Pancreas (tissue), 10 donors: ENCODE data around the gene EDN2. TPM values are rescaled to one million over a fixed set of nuclear protein-coding genes. Genes with fewer than 3 reads are reported as not detected.
A peak's percentile ranks its signal among the peaks of the same experiment; 100 is the strongest.

Experiments
- ATAC-seq, 4 donors: fragments of 200-7000 bp; cut with Tn5 transposase; one replicate each; pipeline versions ENCODE4 v1.8.0 to v1.9.1; 2020; ENCODE audit warnings: mild to moderate bottlenecking in 4 of 4, moderate library complexity in 4 of 4
- DNase-seq, 6 donors: peaks; one replicate each; pipeline ENCODE4 v3.0.0-alpha.2; 2020
- FAIRE-seq: peaks from 2 replicates; lab custom pipeline; 2012; peaks lifted over from hg19 to GRCh38; lab: Jason Lieb, UNC
- H3K27ac ChIP-seq, 4 donors: fragments of 200-600 bp; sonication (generic); 1 replicate in 3 of 4; 2 replicates in 1 of 4; pipeline versions ENCODE4 v1.5.0 to v1.8.0; 2020
- H3K27me3 ChIP-seq, 4 donors: fragments of 200-600 bp; one replicate each; pipeline ENCODE4 v1.8.0; 2021
- H3K36me3 ChIP-seq, 3 donors: fragments of 200-600 bp; sonication (generic) in 1 of 3; one replicate each; pipeline versions ENCODE4 v1.5.0 to v1.8.0; 2020 to 2021
- H3K4me1 ChIP-seq, 3 donors: fragments of 200-600 bp; one replicate each; pipeline ENCODE4 v1.8.0; 2021
- H3K4me3 ChIP-seq, 4 donors: fragments of 200-600 bp; sonication (generic) in 2 of 4; one replicate each; pipeline versions ENCODE4 v1.5.0 to v1.8.0; 2020 to 2021
- H3K9me3 ChIP-seq, 4 donors: fragments of 200-600 bp; one replicate each; pipeline ENCODE4 v1.8.0; 2021
- WGBS, 2 donors: extraction: QIAGEN DNeasy Blood & Tissue Kit; methylation state at CpG; one replicate each; pipeline ENCODE4 v1.1.7; 2013; 5-methylcytosine and 5-hydroxymethylcytosine counted together
- intact Hi-C, 3 donors: fragments of 100-400 bp; cut with DNase I; formaldehyde crosslinking; loops; one replicate each; pipeline versions ENCODE4 v1.11.1 to v1.14.2; 2022
- polyA plus RNA-seq, 2 donors: library from polyadenylated mRNA; stranded (reverse); fragments of 200-250 nt; gene quantifications; one replicate each; pipeline ENCODE4 v1.2.3, GENCODE V29; 2013
- total RNA-seq, 6 donors: library from RNA; stranded (reverse); fragmentation: NEBNext Ultra II Directional in 4 of 6; extraction: Animal tissue kit (Norgen Biotek cat#: 25700) in 4 of 6; gene quantifications; one replicate each; pipeline versions ENCODE4 v1.2.1 to v1.2.4, GENCODE V29; 2021 to 2023
- TF ChIP-seq, protein P1 (sequence below), 4 donors: fragments of 200-600 bp; sonication (generic) in 3 of 4; IDR thresholded peaks; one replicate each; pipeline versions ENCODE4 v1.5.0 to v1.8.0; 2021; ENCODE audit warnings: antibody characterized with exemption in 4 of 4
- donor health status: healthy with polysubstance abuse.
- donor health status: DM: no; HTN: no; CAD: no; lungs with moderate emphysema.
- donor health status: DM: no; HTN: no; CAD: no.
- donor health status: control.
- donor health status: control.
- donor health status: Bipolar disorder and iron deficiency.
- donor health status: DM: yes; HTN: yes; CAD: no.
- donor health status: DM: no; HTN: no; CAD: no.
- donor health status: DM: no; HTN: no; CAD: no.
- donor health status: DM: yes; HTN: yes; CAD: no.

Gene EDN2
- total and polyA plus RNA-seq, 8 donors: 1.2 to 8.3 (median 1.8) TPM

DNA sequence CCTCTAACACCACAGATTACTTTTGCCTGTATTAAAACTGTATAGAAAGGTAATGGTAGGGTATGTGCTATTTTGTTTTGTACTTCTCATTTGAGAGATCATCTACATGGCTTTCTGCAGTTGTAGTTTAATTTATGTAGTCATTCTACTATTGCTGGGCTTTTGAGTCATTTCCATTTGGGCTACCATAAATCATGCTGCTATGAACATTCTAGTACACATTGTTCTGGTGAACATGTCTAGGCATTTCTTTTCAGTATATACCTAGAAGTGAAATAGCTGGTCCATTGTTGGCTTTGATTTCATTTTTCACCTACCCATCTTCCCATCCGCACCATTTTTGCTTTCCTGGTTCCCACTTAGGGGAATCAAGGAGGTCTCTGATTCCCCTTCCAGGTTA lies 18.7 kb downstream of the EDN2 start:
- TF ChIP-seq, protein P1, sequence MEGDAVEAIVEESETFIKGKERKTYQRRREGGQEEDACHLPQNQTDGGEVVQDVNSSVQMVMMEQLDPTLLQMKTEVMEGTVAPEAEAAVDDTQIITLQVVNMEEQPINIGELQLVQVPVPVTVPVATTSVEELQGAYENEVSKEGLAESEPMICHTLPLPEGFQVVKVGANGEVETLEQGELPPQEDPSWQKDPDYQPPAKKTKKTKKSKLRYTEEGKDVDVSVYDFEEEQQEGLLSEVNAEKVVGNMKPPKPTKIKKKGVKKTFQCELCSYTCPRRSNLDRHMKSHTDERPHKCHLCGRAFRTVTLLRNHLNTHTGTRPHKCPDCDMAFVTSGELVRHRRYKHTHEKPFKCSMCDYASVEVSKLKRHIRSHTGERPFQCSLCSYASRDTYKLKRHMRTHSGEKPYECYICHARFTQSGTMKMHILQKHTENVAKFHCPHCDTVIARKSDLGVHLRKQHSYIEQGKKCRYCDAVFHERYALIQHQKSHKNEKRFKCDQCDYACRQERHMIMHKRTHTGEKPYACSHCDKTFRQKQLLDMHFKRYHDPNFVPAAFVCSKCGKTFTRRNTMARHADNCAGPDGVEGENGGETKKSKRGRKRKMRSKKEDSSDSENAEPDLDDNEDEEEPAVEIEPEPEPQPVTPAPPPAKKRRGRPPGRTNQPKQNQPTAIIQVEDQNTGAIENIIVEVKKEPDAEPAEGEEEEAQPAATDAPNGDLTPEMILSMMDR (IDR thresholded peaks at IDR 0.05): no peak
- H3K4me3 ChIP-seq: no peak overlapping the region
- FAIRE-seq: no peak
- no peak overlapping the region for H3K27ac ChIP-seq
- H3K4me1 ChIP-seq: peaks cover 10 to 19% (median 15%) of the 10 kb centered on the region in 3 donors
- WGBS, 2 donors: 94 to 100% methylated on average over 1 of the region's 1 CpG
- no peak for ATAC-seq
- intact Hi-C loops: no loop called here
- no peaks in the 10 kb centered on the region for H3K9me3 ChIP-seq
- DNase-seq: no peak
- no peaks in the 10 kb centered on the region for H3K36me3 ChIP-seq
- H3K27me3 ChIP-seq: no peaks in the 10 kb centered on the region

DNA sequence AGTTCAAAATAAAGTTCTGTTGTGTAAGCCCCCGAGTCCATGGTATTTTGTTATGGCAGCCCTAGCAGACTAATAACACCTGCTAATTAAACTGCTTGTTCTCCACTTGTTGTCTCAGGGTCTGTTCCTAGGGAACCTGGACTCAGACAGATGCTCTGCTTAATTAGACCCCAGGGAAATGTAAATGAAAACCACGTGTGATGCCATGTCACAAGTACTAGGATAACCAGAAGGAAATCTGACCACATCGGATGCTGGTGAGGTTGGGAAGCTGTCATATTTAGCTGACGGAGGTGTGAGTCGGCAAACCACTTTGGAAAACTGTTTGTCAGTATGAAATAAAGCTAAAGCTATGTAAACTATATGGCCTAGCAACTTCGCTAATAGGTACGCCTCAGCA lies 19.6 kb downstream of the EDN2 start:
- TF ChIP-seq, protein P1 (IDR thresholded peaks at IDR 0.05): no peak
- ATAC-seq (no peak), DNase-seq (no peak), FAIRE-seq (no peak)
- Histone ChIP-seq H3K36me3 (no peaks in the 10 kb centered on the region), H3K4me3 (no peak overlapping the region), H3K27me3 (no peaks in the 10 kb centered on the region), H3K27ac (no peak overlapping the region), H3K4me1 (peaks cover 10 to 19% (median 15%) of the 10 kb centered on the region in 3 donors), H3K9me3 (no peaks in the 10 kb centered on the region)
- intact Hi-C loops: no loop called here
- 91 to 92% methylated on average over 7 of the region's 7 CpGs for WGBS, 2 donors

DNA sequence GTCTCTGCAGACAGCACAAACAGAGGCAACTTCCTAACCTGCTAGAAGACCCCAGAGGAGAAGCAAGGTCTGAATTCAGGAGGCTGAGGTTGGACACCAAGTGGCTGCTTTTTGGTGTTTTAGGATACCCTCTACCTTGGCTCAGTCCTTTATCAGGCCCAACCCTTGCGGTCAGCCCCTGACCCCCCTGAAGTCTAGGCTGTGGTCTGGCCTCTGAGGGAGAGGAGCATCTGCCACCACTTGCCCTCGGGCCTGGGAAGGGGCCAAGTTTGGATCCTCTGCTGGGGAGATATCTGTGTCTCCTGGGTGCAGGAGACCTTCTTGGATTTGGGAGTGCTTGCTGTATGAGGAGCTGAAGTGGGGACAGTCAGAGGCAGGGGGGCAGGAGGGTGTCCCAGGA lies 21.0 kb downstream of the EDN2 start:
- Histone ChIP-seq H3K27ac (no peak overlapping the region), H3K9me3 (no peaks in the 10 kb centered on the region), H3K4me3 (no peak overlapping the region), H3K36me3 (no peaks in the 10 kb centered on the region), H3K4me1 (peaks cover 10 to 19% (median 15%) of the 10 kb centered on the region in 3 donors), H3K27me3 (no peaks in the 10 kb centered on the region)
- FAIRE-seq (no peak), ATAC-seq (no peak), DNase-seq (no peak)
- WGBS, 2 donors: 89 to 92% methylated on average over 2 of the region's 2 CpGs
- TF ChIP-seq, protein P1 (IDR thresholded peaks at IDR 0.05): no peak
- intact Hi-C loops: no loop called here

DNA sequence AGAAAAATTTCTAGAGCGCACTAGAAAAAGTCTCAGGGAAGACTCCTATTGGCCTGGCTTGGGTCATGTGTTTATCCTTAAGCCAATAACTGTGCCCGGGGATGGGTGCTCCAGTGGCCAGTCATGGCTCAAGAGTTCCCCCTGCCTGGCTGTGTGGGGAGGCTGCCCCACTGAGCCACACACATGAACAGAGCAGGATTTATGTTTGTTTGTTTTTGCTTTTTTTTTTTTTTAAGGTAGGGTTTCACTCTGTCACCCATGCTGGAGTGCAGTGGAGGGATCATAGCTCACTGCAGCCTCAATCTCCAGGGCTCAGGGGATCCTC lies 21.8 kb downstream of the EDN2 start:
- no peak overlapping the region for H3K4me3 ChIP-seq
- no peaks in the 10 kb centered on the region for H3K9me3 ChIP-seq
- no peak overlapping the region for H3K27ac ChIP-seq
- no peaks in the 10 kb centered on the region for H3K36me3 ChIP-seq
- ATAC-seq (no peak), DNase-seq (no peak), FAIRE-seq (no peak)
- 97 to 98% methylated on average over 2 of the region's 2 CpGs for WGBS, 2 donors
- TF ChIP-seq, protein P1 (IDR thresholded peaks at IDR 0.05): no peak
- peaks cover 7 to 16% (median 10%) of the 10 kb centered on the region in 3 donors for H3K4me1 ChIP-seq
- no peaks in the 10 kb centered on the region for H3K27me3 ChIP-seq
- intact Hi-C loops: no loop called here

DNA sequence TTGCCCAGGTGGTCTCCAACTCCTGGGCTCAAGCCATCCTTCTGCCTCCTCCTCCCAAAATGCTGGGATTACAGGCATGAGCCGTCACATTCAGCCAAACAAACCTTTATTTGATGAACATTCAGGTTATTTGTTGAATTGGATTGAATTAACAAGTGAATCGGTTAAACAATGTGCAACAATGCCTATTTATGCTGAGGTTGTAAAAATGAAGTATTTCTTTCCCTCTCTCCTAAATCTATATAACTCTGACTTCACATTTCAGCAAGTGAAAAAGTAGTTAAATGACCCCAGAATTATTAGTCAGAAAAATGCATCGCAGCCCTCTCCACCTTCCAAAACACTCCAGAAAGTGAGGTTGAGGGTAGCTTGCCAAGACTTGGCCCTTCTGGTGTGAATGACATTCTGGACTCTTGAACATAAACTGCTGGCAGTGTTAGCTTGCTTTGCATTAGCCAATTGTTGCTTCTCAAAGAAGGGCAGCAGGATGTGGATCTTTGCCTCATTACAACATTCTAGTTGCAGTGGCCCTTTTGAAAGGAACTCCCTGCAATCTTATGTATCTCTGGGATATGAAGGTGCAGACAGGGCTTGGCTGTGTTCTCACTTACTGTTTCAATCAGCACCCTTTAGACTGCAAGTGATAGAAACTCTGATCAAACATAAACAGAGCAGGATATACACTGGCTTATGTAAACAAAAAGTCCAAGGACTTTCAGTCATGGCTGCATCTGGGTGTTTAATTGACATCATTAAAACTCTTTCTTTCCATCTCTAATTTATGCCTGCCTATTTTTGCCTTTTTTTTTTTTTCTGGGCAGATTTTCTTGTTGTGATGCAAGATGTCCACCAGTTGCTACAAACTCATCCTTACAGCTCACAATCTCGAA lies 22.4 kb downstream of the EDN2 start:
- Histone ChIP-seq H3K4me1 (peaks cover 4 to 12% (median 10%) of the 10 kb centered on the region in 3 donors), H3K36me3 (no peaks in the 10 kb centered on the region), H3K27me3 (no peaks in the 10 kb centered on the region), H3K27ac (no peak overlapping the region), H3K9me3 (no peaks in the 10 kb centered on the region), H3K4me3 (no peak overlapping the region)
- 49 to 58% methylated on average over 4 of the region's 4 CpGs for WGBS, 2 donors
- TF ChIP-seq, protein P1 (IDR thresholded peaks at IDR 0.05): no peak
- peak in 2 of 4 donors; percentile 42 to 56 for ATAC-seq
- peak; percentile 23 for FAIRE-seq
- intact Hi-C loops: no loop called here
- no peak for DNase-seq
